HG02759 (cell line): ENCODE measurements around the gene TNFRSF25.

Source experiments
- ATAC-seq: cut with Tn5 transposase; IDR thresholded peaks from one replicate; pipeline ENCODE4 v1.9.1; 2021; ENCODE audit warnings: mild to moderate bottlenecking, moderate library complexity; ENCODE audit not compliant: unreplicated experiment

TNFRSF25 gene

DNA sequence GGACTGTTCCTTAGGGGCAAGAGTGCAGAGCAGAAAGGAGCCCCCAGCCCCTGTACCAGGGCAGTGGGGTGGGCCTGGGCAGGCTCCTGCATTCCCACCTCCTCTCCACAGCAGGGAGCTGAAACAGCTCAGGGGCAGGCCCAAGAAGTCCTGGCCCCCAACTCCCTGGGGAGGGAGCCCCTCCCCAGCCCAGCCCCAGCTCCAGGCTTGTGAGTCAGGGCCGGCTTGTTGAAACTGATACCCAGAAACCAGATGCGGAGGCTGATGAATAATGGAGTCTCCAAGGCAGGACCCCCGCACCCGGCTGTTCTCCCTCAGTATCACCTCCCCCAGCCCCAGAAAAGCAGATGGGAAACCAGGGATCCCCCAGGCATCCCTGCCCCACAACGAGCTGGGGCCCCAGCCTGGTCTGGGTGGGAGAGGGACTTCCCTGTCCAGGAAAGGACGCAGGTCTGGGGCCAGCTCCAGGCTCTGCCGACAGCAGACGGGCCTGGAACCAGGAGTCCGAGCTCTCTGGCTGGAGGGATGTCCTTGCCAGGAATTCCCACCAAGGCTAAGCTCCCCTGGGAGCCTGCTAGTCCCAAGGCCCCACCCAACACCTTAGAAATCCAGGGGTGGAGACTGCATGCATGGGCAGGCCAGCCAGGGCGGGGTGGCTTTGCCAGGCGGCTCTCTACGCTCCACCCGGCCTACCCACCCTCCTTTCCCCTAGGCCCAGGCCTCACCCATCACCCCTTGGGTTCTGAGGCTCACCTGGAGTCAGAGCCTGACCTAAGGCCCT is 22.8 kb upstream of the TNFRSF25 start:
- no peak for ATAC-seq

GRCh38 chr1:6487804-6488484 is 22.0 kb upstream of the TNFRSF25 start:
- no peak for ATAC-seq

DNA sequence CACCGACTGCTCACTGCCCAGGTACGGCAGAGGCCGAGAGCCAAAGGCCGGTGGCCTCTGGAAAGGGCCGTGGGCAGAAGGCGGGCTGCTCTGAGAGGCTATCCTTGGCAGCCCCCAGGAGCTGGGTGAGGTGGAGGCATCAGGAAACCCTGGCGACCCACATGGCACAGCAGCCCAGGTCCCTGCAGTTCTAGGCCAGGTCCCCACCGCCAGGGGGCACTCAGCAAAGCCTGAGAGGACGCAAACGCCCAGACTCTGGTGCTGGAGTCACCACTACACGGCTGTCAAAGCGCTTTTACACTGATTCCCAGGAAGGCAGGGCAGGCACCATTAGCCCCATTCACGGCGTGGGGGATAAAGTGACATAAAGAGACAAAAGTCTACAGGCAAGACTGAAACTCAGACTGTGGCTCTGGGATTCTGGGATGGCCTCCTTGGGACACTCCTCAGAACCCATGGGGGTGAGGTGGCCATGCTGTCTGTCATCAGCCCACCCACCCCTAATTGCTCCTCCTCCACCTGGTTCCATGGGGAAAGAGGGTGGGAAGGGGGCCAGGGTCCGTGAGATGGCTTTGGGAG is 20.5 kb upstream of the TNFRSF25 start:
- ATAC-seq, result peak; percentile 43

GRCh38 chr1:6485168-6486101 is 19.5 kb upstream of the TNFRSF25 start:
- ATAC-seq, result no peak

- no peak for ATAC-seq
Measured at GRCh38 chr1:6484826-6485167, 18.8 kb upstream of the TNFRSF25 start.

GRCh38 chr1:6483761-6484117 is 17.8 kb upstream of the TNFRSF25 start:
- no peak for ATAC-seq

- ATAC-seq, result no peak
Measured at GRCh38 chr1:6483017-6483760, 17.2 kb upstream of the TNFRSF25 start.

DNA sequence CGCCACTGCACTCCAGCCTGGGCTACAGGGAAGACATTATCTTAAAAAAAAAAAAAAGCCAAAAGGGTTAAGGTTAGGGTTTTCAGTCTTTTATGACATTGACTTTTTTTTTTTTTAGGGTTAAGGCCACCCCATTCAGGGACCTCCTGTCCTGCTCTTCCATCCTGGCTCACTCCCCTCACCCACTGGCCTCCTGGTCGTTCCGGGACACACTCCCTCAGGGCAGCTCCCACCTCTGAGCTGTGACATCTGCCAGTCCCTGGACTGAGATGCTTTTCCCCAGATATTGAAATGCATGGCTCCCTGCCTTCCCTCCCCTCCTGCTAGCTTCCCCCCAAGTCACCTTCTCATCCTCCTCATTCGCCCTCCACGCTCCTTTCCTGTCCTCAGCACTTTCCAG is 15.8 kb upstream of the TNFRSF25 start:
- ATAC-seq, result no peak

- ATAC-seq, result no peak
Measured at GRCh38 chr1:6477039-6477820, 11.3 kb upstream of the TNFRSF25 start.

- ATAC-seq, result no peak
Measured at GRCh38 chr1:6476483-6476882, 10.5 kb upstream of the TNFRSF25 start.

GRCh38 chr1:6475381-6476133 is 9.6 kb upstream of the TNFRSF25 start:
- ATAC-seq, result no peak

DNA sequence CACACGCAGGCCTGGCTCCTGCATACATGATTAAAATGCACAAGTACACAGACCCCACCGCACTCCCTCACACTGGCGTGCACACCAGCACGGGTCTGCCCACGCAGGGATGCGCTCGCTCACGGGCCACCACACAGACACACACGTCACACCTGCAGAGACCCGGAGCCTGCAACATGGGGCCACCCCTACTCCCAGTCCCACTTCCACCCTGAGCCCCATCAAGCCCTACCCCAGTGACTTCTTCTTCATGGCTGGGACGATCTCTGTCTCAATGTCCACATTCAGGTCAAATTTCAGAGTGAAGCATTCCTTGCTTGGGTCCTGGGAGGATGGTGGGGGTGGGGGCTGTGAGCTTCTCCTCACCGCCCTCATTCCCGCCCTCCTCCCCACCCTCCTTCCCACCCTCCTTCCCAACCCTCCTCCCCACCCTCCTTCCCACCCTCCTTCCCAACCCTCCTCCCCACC is 8.9 kb upstream of the TNFRSF25 start:
- ATAC-seq, result no peak

GRCh38 chr1:6473974-6474814 is 8.2 kb upstream of the TNFRSF25 start:
- no peak for ATAC-seq

- no peak for ATAC-seq
Measured at GRCh38 chr1:6473156-6473555, 7.2 kb upstream of the TNFRSF25 start.

- no peak for ATAC-seq
Measured at GRCh38 chr1:6472391-6472790, 6.4 kb upstream of the TNFRSF25 start.

DNA sequence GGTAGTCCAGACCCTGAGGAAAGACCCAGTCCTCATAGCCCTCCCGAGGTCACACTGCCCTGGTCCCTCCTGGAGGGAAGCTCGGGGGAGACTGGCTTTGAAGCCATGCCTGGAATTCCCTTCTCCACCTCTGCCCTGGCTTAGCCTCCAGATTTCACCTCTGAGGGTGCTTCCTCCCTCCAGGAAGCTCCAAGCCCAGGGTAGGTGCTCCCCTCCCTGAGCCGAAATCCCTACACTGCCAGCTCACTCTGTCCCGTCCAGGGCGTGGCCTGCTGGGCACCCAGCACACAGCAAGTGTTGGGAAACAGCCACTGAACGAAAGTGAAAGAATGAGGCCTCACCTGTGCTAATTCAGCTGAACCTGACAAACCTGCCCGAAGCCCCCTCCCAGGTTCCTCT is 6.0 kb upstream of the TNFRSF25 start:
- ATAC-seq, result no peak

DNA sequence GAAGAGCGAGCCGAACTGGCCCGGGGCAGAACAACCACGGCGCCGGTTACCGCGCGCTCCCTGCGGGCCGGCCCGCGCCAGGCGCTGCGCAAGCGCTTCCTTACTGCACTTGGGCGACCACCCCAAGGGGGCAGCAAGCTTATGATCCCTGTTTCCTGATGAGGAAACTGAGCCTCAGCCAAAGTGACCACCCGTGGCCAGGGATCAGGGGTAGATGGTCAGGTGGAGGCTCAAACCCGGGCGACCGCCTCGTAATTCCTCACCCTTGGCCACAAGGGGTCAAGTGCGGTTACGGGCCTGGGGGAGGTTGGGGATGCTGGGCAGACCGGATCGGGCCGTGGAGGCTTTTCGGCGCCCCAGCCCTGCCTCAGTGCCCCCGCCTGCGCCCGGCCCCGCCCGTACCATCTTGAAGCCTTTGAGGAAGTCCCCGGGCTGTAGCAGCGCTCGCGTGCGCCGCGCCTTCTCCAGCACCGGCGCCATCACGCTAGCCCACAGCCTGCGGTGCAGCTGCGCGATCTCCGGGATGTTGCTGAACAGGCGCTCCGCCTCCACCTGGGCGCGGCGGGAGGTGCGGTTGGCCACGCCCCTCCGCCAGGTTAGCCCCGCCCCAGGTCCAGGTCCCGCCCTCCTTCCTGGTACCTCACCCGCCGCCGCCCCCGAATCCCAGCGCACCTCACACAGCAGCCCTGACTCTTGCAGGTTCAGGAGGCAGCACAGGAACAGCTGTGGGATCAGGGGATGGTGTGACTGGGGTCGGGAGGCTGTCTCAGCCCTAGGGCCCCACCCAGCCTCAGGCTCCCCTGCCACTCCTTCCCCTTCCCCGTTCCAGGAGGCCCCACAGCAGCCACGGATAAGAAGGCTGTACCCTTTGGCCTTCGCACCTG is 5.4 kb upstream of the TNFRSF25 start:
- no peak for ATAC-seq
